K562 (cell line): ENCODE data around the gene KLF17.

ENCODE experiments used
- JUN ChIP-seq, 2 experiments: sonication (generic) in 1 of 2; formaldehyde crosslinking in 1 of 2; IDR thresholded peaks; 2 replicates each; pipeline versions ENCODE4 v1.6.1 to v1.8.0; 2012 to 2022; ENCODE audit warnings: borderline replicate concordance in 2 of 2, mild to moderate bottlenecking in 2 of 2, improper control_type of control experiment in 1 of 2, low read depth in 1 of 2, low read length in 1 of 2, missing genetic modification reagents in 1 of 2
- MYC ChIP-seq, 2 experiments: fragments of 250-450 bp in 1 of 2; sonication (Bioruptor Pico) in 1 of 2; IDR thresholded peaks; 2 replicates each; pipeline versions ENCODE4 v1.5.1 to v1.6.1; 2012 to 2021; ENCODE audit warnings: low read depth in 2 of 2, borderline replicate concordance in 1 of 2, improper control_type of control experiment in 1 of 2, low read length in 1 of 2, mild to moderate bottlenecking in 1 of 2, moderate library complexity in 1 of 2
- SNAPC5 ChIP-seq: fragments of 250-450 bp; sonication (Bioruptor Pico); IDR thresholded peaks from 2 replicates; pipeline ENCODE4 v1.8.0; 2021; ENCODE audit warnings: moderate library complexity, mild to moderate bottlenecking, inconsistent platforms
- TAF1 ChIP-seq: IDR thresholded peaks from 2 replicates; pipeline ENCODE4 v1.6.1; 2011; ENCODE audit warnings: mild to moderate bottlenecking, low read length, moderate library complexity; ENCODE audit not compliant: insufficient read depth, control insufficient read depth, severe bottlenecking; ENCODE audit errors: extremely low read depth
- ZSCAN32 ChIP-seq: fragments of 450-650 bp; formaldehyde crosslinking; IDR thresholded peaks from 2 replicates; pipeline ENCODE4 v1.4.0; 2020; ENCODE audit warnings: mild to moderate bottlenecking, moderate library complexity
- TF ChIP-seq, protein P1 (sequence below): fragments of 250-450 bp; sonication (Bioruptor Pico); IDR thresholded peaks from 2 replicates; pipeline ENCODE4 v1.5.0; 2021

DNA sequence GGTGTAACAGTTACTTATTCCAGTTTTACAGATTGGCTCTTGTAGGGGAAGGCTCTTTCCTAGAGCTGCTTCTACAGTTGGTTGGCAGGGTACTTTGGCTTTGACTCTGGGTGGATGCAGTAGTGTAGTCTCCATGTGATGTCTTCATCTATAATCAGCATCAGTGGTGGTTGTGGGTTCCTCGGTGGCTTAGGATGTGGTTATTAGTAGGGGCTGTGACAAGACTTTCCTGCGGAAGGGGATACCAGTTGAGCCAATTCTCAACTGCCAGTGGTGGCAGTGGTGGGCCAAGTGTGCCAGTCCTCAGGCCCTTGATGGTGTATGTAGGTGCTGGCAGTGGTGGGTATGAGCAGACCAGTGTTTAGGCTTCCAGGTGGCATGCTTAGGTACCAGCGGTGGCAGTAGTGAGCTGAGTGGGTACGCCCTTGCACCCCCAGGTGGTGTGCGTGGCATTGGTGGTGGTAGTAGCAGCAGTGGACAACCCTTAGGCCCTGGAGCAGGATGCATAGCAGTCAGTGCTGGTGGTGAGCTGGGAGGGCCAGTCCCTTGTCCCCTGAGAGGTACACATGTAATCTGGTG is 50.0 kb downstream of the KLF17 start:
- no peak for TF ChIP-seq SNAPC5
- no peak for TF ChIP-seq MYC (IDR thresholded peaks at IDR 0.05; ENCODE audit: low read depth, low read length)
- no peak for TF ChIP-seq MYC (CRISPR knock-in tag; IDR thresholded peaks at IDR 0.05; ENCODE audit: borderline replicate concordance, low read depth)
- no peak for TF ChIP-seq TAF1
- no peak for TF ChIP-seq ZSCAN32 (CRISPR knock-in tag)
- TF ChIP-seq, protein P1, sequence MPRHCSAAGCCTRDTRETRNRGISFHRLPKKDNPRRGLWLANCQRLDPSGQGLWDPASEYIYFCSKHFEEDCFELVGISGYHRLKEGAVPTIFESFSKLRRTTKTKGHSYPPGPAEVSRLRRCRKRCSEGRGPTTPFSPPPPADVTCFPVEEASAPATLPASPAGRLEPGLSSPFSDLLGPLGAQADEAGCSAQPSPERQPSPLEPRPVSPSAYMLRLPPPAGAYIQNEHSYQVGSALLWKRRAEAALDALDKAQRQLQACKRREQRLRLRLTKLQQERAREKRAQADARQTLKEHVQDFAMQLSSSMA (CRISPR knock-in tag), result no peak
- TF ChIP-seq JUN (IDR thresholded peaks at IDR 0.05; ENCODE audit: borderline replicate concordance, low read depth, low read length), result no peak
- no peak for TF ChIP-seq JUN (CRISPR knock-in tag; IDR thresholded peaks at IDR 0.05; ENCODE audit: borderline replicate concordance)
